ENCODE measurements around the gene CLMN. TPM values are rescaled to one million over a fixed set of nuclear protein-coding genes. Genes with fewer than 3 reads are reported as not detected.

Gene CLMN
- total and polyA plus RNA-seq, 2 of the 8 experiments (the other 6 are each of a cell fraction or from before 2014, with no cell fraction given): 1.6 to 8.2 TPM

GRCh38 chr14:95309261-95310051 lies 10.3 kb downstream of the CLMN start:
- no peak overlapping the region for H3K27ac ChIP-seq (ENCODE audit: low read depth, low read length)
- H3K36me3 ChIP-seq (ENCODE audit: control insufficient read depth in 2 of 4, insufficient read depth in 4 of 4, low read length in 3 of 4): no peaks in the 10 kb centered on the region
- TF ChIP-seq BCL11A (IDR thresholded peaks at IDR 0.05; ENCODE audit: low read depth in 2 of 2, low read length in 2 of 2): no peak
- TF ChIP-seq POLR2A (IDR thresholded peaks at IDR 0.05; ENCODE audit: control extremely low read depth in 1 of 2, low read depth in 2 of 2, low read length in 2 of 2): no peak
- H3K27me3 ChIP-seq (replicated peaks in 1 of 4; ENCODE audit: control insufficient read depth in 3 of 4, extremely low read depth in 1 of 4, insufficient read depth in 3 of 4, low read length in 3 of 4): no peaks in the 10 kb centered on the region
- H3K79me2 ChIP-seq (ENCODE audit: control insufficient read depth in 1 of 2, insufficient read depth in 2 of 2, low read length in 2 of 2): no peaks in the 10 kb centered on the region
- H3K4me2 ChIP-seq (ENCODE audit: insufficient read depth in 1 of 2, low read depth in 2 of 2, low read length in 2 of 2): no peak overlapping the region
- H2BK20ac ChIP-seq (ENCODE audit: low read length): no peak overlapping the region
- no peak overlapping the region; the same call in 1 of the 2 replicates for H4K8ac ChIP-seq (ENCODE audit: extremely low read depth, insufficient read depth, low read length)
- no peak for FAIRE-seq
- no peaks in the 10 kb centered on the region for H3K23me2 ChIP-seq (ENCODE audit: low read depth, low read length)
- H2BK120ac ChIP-seq (replicated peaks; ENCODE audit: low read depth, low read length): no peak overlapping the region
- no peak overlapping the region for H3K4ac ChIP-seq (replicated peaks; ENCODE audit: insufficient read length, low read depth, low read length)
- no peak overlapping the region for H3K4me3 ChIP-seq (ENCODE audit: extremely low read depth in 1 of 4, insufficient read depth in 2 of 4, low read depth in 3 of 4, low read length in 4 of 4)
- no peak overlapping the region for H4K91ac ChIP-seq (replicated peaks; ENCODE audit: insufficient read length, low read length)
- no peak overlapping the region for H3K23ac ChIP-seq (ENCODE audit: insufficient read length)
- H4K5ac ChIP-seq (ENCODE audit: insufficient read length, low read depth, low read length): no peak overlapping the region
- no peak overlapping the region for H2BK5ac ChIP-seq (ENCODE audit: low read depth, low read length)
- H2BK15ac ChIP-seq (ENCODE audit: low read length): no peak overlapping the region
- no peaks in the 10 kb centered on the region for H3K9me3 ChIP-seq (ENCODE audit: insufficient read depth in 2 of 2, low read depth in 1 of 2, low read length in 1 of 2)
- no peak for DNase-seq (ENCODE audit: low read depth in 1 of 2, low spot score in 2 of 2)
- no peak overlapping the region for H2AFZ ChIP-seq (ENCODE audit: low read length)
- no peak overlapping the region for H3K9ac ChIP-seq (replicated peaks in 1 of 4; ENCODE audit: extremely low read depth in 1 of 4, low read depth in 3 of 4, low read length in 3 of 4)
- H3K4me1 ChIP-seq (replicated peaks in 1 of 4; ENCODE audit: control insufficient read depth in 3 of 4, insufficient read depth in 4 of 4, low read length in 3 of 4): no peaks in the 10 kb centered on the region
- H3K14ac ChIP-seq (ENCODE audit: insufficient read length): no peak overlapping the region
- ChIA-PET CTCF (ENCODE audit: partially characterized antibody) (no interaction called here), POLR2A (ENCODE audit: partially characterized antibody) (no interaction called here)
- WGBS, 2 experiments (ENCODE audit: extremely low coverage in 1 of 2, insufficient coverage in 1 of 2, insufficient read length in 1 of 2, insufficient replicate concordance in 2 of 2, low coverage in 1 of 2, low lambda C conversion rate in 2 of 2, missing lambda C conversion rate in 1 of 2): 92% methylated on average over 10 of the region's 10 CpGs; no CpG with 5 or more reads in 1 of the 2 experiments
- H2BK12ac ChIP-seq (ENCODE audit: low read depth, low read length): no peak overlapping the region
- H4K20me1 ChIP-seq (replicated peaks in 1 of 2; ENCODE audit: control insufficient read depth in 1 of 2, insufficient read depth in 2 of 2, low read length in 2 of 2): no peaks in the 10 kb centered on the region
- H3K56ac ChIP-seq (replicated peaks; ENCODE audit: insufficient read length, low read depth, low read length): no peak overlapping the region
- no peak overlapping the region for H3K18ac ChIP-seq (ENCODE audit: extremely low read depth, low read length)
- H2AK5ac ChIP-seq (ENCODE audit: low read depth, low read length): 0 out of 2 replicates have a peak overlapping the region, but pooled peaks have one; percentile 65
- H3K79me1 ChIP-seq (ENCODE audit: low read depth, low read length): no peaks in the 10 kb centered on the region

Measured in H1 (cell line).